HepG2 (cell line): ENCODE measurements around the gene NT5C2. TPM values are rescaled to one million over a fixed set of nuclear protein-coding genes. Genes with fewer than 3 reads are reported as not detected.

Source experiments
- ATAC-seq: fragments of 200-7000 bp; cut with Tn5 transposase; 3 replicates; pipeline ENCODE4 v1.9.1; 2020; ENCODE audit warnings: mild to moderate bottlenecking, moderate library complexity
- BruUV-seq: library from RNA; stranded (reverse); fragments of 400-500 nt; replicated peaks from 2 replicates; lab custom pipeline; 2021; lab: Mats Ljungman, UMichigan
- CTCF ChIA-PET: fragments of 300-600 bp; formaldehyde crosslinking; extraction: SDS; loops from one replicate; lab custom pipeline; 2021; ENCODE audit warnings: low total read pairs, inconsistent platforms, low intra/inter-chr PET ratio; lab: Yijun Ruan, JAX
- POLR2A ChIA-PET: fragments of 350-600 bp; sonication (Branson Sonifier 250); formaldehyde crosslinking; loops from one replicate; lab custom pipeline; 2020; ENCODE audit warnings: antibody characterized with exemption, inconsistent platforms; lab: Yijun Ruan, JAX
- DNase-seq: peaks from one replicate; pipeline ENCODE4 v3.0.0-alpha.2; 2015; ENCODE audit warnings: low spot score
- FAIRE-seq: peaks from 3 replicates; lab custom pipeline; 2011; peaks lifted over from hg19 to GRCh38; lab: Jason Lieb, UNC
- H2AFZ ChIP-seq: one replicate; pipeline ENCODE4 v1.6.1; 2011; ENCODE audit warnings: low read length, inconsistent platforms
- H3K27ac ChIP-seq: fragments of 300-600 bp; 3 replicates; pipeline ENCODE4 v1.8.0; 2011; ENCODE audit warnings: mixed run types, mild to moderate bottlenecking, mixed read lengths, low read length, inconsistent platforms; ENCODE audit not compliant: insufficient read depth; ENCODE audit errors: extremely low read length
- H3K27me3 ChIP-seq, 2 experiments: fragments of 200-600 bp in 1 of 2; 2 replicates in 1 of 2; 3 replicates in 1 of 2; pipeline versions ENCODE4 v1.6.0 to v1.8.0; 2011; ENCODE audit warnings: low read length in 2 of 2, mild to moderate bottlenecking in 2 of 2, moderate library complexity in 2 of 2, inconsistent platforms in 1 of 2; ENCODE audit not compliant: insufficient read depth in 2 of 2, control insufficient read depth in 1 of 2
- H3K36me3 ChIP-seq, 2 experiments: fragments of 200-600 bp in 1 of 2; replicated peaks in 1 of 2; 2 replicates in 1 of 2; 3 replicates in 1 of 2; pipeline versions ENCODE4 v1.5.1 to v1.8.0; 2011; ENCODE audit warnings: low read length in 2 of 2, inconsistent platforms in 1 of 2; ENCODE audit not compliant: insufficient read depth in 2 of 2, control insufficient read depth in 1 of 2
- H3K4me1 ChIP-seq: 2 replicates; pipeline ENCODE4 v1.5.1; 2012; ENCODE audit warnings: low read length, inconsistent platforms; ENCODE audit not compliant: insufficient read depth
- H3K4me2 ChIP-seq: 2 replicates; pipeline ENCODE4 v1.6.0; 2011; ENCODE audit warnings: low read depth, low read length, inconsistent platforms
- H3K4me3 ChIP-seq, 3 experiments: fragments of 200-600 bp in 1 of 3; sonication (generic), shearing (Covaris generic) in 1 of 3; replicated peaks in 1 of 3; 2 replicates each; pipeline ENCODE4 v1.5.1; 2011 to 2016; ENCODE audit warnings: low read length in 3 of 3, inconsistent platforms in 2 of 3, low read depth in 2 of 3, mild to moderate bottlenecking in 2 of 3, control low read depth in 1 of 3, mixed read lengths in 1 of 3; ENCODE audit not compliant: insufficient read depth in 1 of 3
- H3K79me2 ChIP-seq: one replicate; pipeline ENCODE4 v1.6.1; 2011; ENCODE audit warnings: low read length, inconsistent platforms; ENCODE audit not compliant: insufficient read depth
- H3K9ac ChIP-seq: 2 replicates; pipeline ENCODE4 v1.6.0; 2011; ENCODE audit warnings: mild to moderate bottlenecking, low read depth, low read length, inconsistent platforms; ENCODE audit not compliant: insufficient read depth
- H3K9me3 ChIP-seq: 2 replicates; pipeline ENCODE4 v1.5.1; 2012; ENCODE audit warnings: mild to moderate bottlenecking, low read length
- H4K20me1 ChIP-seq: 2 replicates; pipeline ENCODE4 v1.6.0; 2011; ENCODE audit warnings: inconsistent platforms, mild to moderate bottlenecking, low read length, moderate library complexity; ENCODE audit not compliant: insufficient read depth
- CBFB ChIP-seq: sonication (generic); formaldehyde crosslinking; IDR thresholded peaks from 2 replicates; pipeline ENCODE4 v1.4.0; 2020; ENCODE audit warnings: missing genetic modification reagents
- CHD2 ChIP-seq: IDR thresholded peaks from 2 replicates; pipeline ENCODE4 v1.6.1; 2011; ENCODE audit warnings: low read depth, low read length, improper control_type of control experiment
- ELK4 ChIP-seq: sonication (generic); formaldehyde crosslinking; IDR thresholded peaks from 2 replicates; pipeline ENCODE4 v1.9.0; 2021; ENCODE audit warnings: missing genetic modification reagents, borderline replicate concordance
- HNF4A ChIP-seq: sonication (generic); formaldehyde crosslinking; IDR thresholded peaks from 2 replicates; pipeline ENCODE4 v1.4.0; 2020; ENCODE audit warnings: missing genetic modification reagents
- IRX3 ChIP-seq: sonication (generic); formaldehyde crosslinking; IDR thresholded peaks from 2 replicates; pipeline ENCODE4 v1.8.1; 2023; ENCODE audit warnings: mild to moderate bottlenecking, low read depth, missing genetic modification reagents, borderline replicate concordance
- THAP8 ChIP-seq: sonication (generic); formaldehyde crosslinking; IDR thresholded peaks from 2 replicates; pipeline ENCODE4 v1.5.1; 2020; ENCODE audit warnings: missing genetic modification reagents, mild to moderate bottlenecking, borderline replicate concordance
- THYN1 ChIP-seq: sonication (generic); formaldehyde crosslinking; IDR thresholded peaks from 2 replicates; pipeline ENCODE4 v1.8.1; 2023; ENCODE audit warnings: low read depth, mild to moderate bottlenecking, moderate library complexity, missing genetic modification reagents, borderline replicate concordance
- ZMYM4 ChIP-seq: sonication (generic); formaldehyde crosslinking; IDR thresholded peaks from 2 replicates; pipeline ENCODE4 v1.8.1; 2023; ENCODE audit warnings: mild to moderate bottlenecking, missing genetic modification reagents
- ZNF282 ChIP-seq: fragments of 450-650 bp; IDR thresholded peaks from 2 replicates; pipeline ENCODE4 v1.6.1; 2018; ENCODE audit not compliant: partially characterized antibody
- ZNF672 ChIP-seq: sonication (generic); formaldehyde crosslinking; IDR thresholded peaks from 2 replicates; pipeline ENCODE4 v1.8.1; 2022; ENCODE audit warnings: missing genetic modification reagents
- ZNF790 ChIP-seq: sonication (generic); formaldehyde crosslinking; IDR thresholded peaks from 2 replicates; pipeline ENCODE4 v1.8.0; 2022; ENCODE audit warnings: missing genetic modification reagents, mild to moderate bottlenecking, borderline replicate concordance
- whole genome bisulfite sequencing: methylation state at CpG from one replicate; pipeline ENCODE4 v1.1.6; 2017; ENCODE audit warnings: low lambda C conversion rate; 5-methylcytosine and 5-hydroxymethylcytosine counted together
- in situ Hi-C: cut with HindIII; loops from 2 replicates; pipeline ENCODE4 v1.10.0; 2017; ENCODE audit warnings: low pct_unique_long_range_greater_than_20kb; ENCODE audit not compliant: extremely low pct_ligation_motif_present
- intact Hi-C: fragments of 100-400 bp; cut with micrococcal nuclease; formaldehyde crosslinking; loops from one replicate; pipeline ENCODE4 v1.10.0; 2022; ENCODE audit not compliant: unreplicated experiment
- polyA plus RNA-seq, 8 experiments: library from polyadenylated mRNA; depleted of rRNA in 3 of 8; stranded (reverse) in 7 of 8; unstranded in 1 of 8; fragments of >200 nt; fragmentation: Illumina TruSeq in 4 of 8; extraction: Trizol in 4 of 8; gene quantifications; 2 replicates each; pipeline versions ENCODE4 v1.2.1 to v1.2.3, GENCODE V29; 2011 to 2016; ENCODE audit warnings: low read depth in 4 of 8, missing spikeins in 1 of 8, mixed read lengths in 1 of 8; ENCODE audit not compliant: insufficient read depth in 1 of 8
- total RNA-seq, 5 experiments: library from RNA; depleted of rRNA; stranded (reverse); fragments of >200 nt; fragmentation: Illumina TruSeq; extraction: Trizol; gene quantifications; 2 replicates each; pipeline ENCODE4 v1.2.3, GENCODE V29; 2016; ENCODE audit warnings: low read depth in 1 of 5

Gene NT5C2
- total and polyA plus RNA-seq, 2 of the 13 experiments (the other 11 are each of a cell fraction or from before 2014, with no cell fraction given) = 40.6 to 55.2 TPM

- H3K27me3 ChIP-seq = no peaks in the 10 kb centered on the region
- WGBS = 73% methylated on average over 1 of the region's 1 CpG
- FAIRE-seq = no peak
- no peaks in the 10 kb centered on the region for H3K9me3 ChIP-seq
- H3K4me2 ChIP-seq = no peak overlapping the region
- ChIA-PET CTCF (no interaction called here), POLR2A (interaction anchor here (1.8 kb wide), 1 partner anchor 15 kb away, joined by 5 read pairs; the partner anchor contains the start of gene NT5C2)
- H3K9ac ChIP-seq = no peak overlapping the region
- H2AFZ ChIP-seq = no peak overlapping the region
- TF ChIP-seq THAP8 (CRISPR knock-in tag) (no peak), CHD2 (no peak), CBFB (CRISPR knock-in tag) (no peak), THYN1 (no peak), ZNF790 (no peak), HNF4A (no peak), ZMYM4 (CRISPR knock-in tag) (no peak), IRX3 (CRISPR knock-in tag) (no peak), ZNF282 (no peak), ELK4 (no peak), ZNF672 (CRISPR knock-in tag) (no peak)
- no TSS peak for BruUV-seq
- peaks cover 51% of the 10 kb centered on the region for H3K79me2 ChIP-seq
- H3K4me3 ChIP-seq = no peak overlapping the region
- intact Hi-C loops (no loop called here), in situ Hi-C loops (no loop called here)
- H3K36me3 ChIP-seq = peaks cover 18 to 45% of the 10 kb centered on the region in 2 experiments
- DNase-seq = no peak
- H3K27ac ChIP-seq = no peak overlapping the region
- ATAC-seq = no peak
- peaks cover 6% of the 10 kb centered on the region; the same call in 1 of the 2 replicates for H4K20me1 ChIP-seq
- peaks cover 10% of the 10 kb centered on the region for H3K4me1 ChIP-seq
These were observed 15.9 kb downstream of the NT5C2 start for GRCh38 chr10:103177123-103177522.
